Stomach (tissue), 4 donors: ENCODE data around the gene HDAC3.
"Not testable (repeated sequence)": the region's sequence is repeated elsewhere in the genome, so short reads cannot be mapped to it uniquely, and the experiment has no call there.

Experiments
- CTCF ChIP-seq, 7 experiments: fragments of 450-650 bp in 4 of 7; fragments of 200-600 bp in 3 of 7; sonication (generic) in 3 of 7; IDR thresholded peaks; one replicate each; pipeline ENCODE4 v1.5.1; 2016 to 2019; ENCODE audit warnings: antibody characterized with exemption in 7 of 7, control low read depth in 2 of 7, mild to moderate bottlenecking in 1 of 7
- POLR2A ChIP-seq, 4 donors: fragments of 450-650 bp; IDR thresholded peaks; one replicate each; pipeline ENCODE4 v1.6.1; 2016; ENCODE audit warnings: antibody characterized with exemption in 4 of 4, control low read depth in 2 of 4, mild to moderate bottlenecking in 1 of 4, moderate library complexity in 1 of 4
- POLR2AphosphoS5 ChIP-seq, 3 donors: sonication (generic); formaldehyde crosslinking; IDR thresholded peaks; one replicate each; pipeline ENCODE4 v1.6.1; 2016; ENCODE audit warnings: antibody characterized with exemption in 3 of 3

- not testable (repeated sequence) for TF ChIP-seq POLR2A, POLR2AphosphoS5, CTCF (IDR thresholded peaks at IDR 0.05)
Observed at GRCh38 chr5:141609921-141610320, 26.7 kb downstream of the HDAC3 start.
